ENCODE data around the gene FKBP4. TPM values are rescaled to one million over a fixed set of nuclear protein-coding genes. Genes with fewer than 3 reads are reported as not detected.

The FKBP4 gene
- total and polyA plus RNA-seq, 2 experiments from 2014 or later = 112 to 124 TPM

DNA sequence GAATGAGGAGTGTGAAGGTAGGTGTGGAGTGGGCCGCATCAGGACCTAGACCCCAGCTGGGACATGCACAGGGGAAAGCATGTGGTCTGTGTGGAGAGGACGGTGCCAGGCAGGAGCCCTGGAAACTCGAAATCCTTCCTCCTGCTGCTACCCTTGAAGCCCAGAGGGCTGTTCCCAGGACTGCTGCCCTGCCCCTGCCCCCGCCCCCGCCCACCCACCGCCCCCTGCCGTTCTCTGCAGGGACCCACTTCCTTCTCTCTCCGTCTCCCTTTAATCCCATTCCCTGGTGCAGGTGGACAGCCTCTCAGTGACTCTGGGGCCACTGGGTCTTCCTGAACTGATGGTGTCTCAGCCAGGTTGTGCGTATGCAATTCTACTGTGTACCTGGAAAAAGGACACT lies 25.7 kb downstream of the FKBP4 start:
- Histone ChIP-seq H3K36me3 (peaks cover 38% of the 10 kb centered on the region), H3K4me1 (ENCODE audit: low read depth) (no peaks in the 10 kb centered on the region), H3K4me3 (no peak overlapping the region), H3K9me3 (ENCODE audit: low read depth) (no peaks in the 10 kb centered on the region), H3K27ac (no peak overlapping the region), H3K27me3 (no peaks in the 10 kb centered on the region)
- no peak for DNase-seq (ENCODE audit: low read depth in 1 of 2, low spot score in 1 of 2)
- TF ChIP-seq, protein P1, sequence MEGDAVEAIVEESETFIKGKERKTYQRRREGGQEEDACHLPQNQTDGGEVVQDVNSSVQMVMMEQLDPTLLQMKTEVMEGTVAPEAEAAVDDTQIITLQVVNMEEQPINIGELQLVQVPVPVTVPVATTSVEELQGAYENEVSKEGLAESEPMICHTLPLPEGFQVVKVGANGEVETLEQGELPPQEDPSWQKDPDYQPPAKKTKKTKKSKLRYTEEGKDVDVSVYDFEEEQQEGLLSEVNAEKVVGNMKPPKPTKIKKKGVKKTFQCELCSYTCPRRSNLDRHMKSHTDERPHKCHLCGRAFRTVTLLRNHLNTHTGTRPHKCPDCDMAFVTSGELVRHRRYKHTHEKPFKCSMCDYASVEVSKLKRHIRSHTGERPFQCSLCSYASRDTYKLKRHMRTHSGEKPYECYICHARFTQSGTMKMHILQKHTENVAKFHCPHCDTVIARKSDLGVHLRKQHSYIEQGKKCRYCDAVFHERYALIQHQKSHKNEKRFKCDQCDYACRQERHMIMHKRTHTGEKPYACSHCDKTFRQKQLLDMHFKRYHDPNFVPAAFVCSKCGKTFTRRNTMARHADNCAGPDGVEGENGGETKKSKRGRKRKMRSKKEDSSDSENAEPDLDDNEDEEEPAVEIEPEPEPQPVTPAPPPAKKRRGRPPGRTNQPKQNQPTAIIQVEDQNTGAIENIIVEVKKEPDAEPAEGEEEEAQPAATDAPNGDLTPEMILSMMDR (IDR thresholded peaks at IDR 0.05; ENCODE audit: low read depth, low read length) = no peak

DNA sequence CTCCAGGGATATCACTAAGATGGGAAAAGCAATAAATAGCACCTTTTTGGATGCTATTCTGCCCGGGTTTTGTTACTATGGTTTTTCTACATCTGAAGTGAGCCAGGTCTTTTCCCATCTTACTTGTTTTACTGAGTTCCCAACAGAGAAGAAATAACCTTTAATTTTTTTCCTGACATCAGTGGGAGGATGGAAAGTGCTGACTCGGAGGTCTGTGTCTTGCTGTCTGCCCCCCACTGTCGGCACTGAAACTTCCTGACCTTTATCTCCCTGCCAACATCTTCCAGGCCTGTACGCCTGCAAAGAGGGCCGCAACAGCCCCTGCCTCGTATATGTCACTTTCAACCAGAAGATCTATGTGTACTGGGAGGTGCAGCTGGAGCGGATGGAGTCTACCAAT lies 28.7 kb downstream of the FKBP4 start:
- TF ChIP-seq, protein P1 (IDR thresholded peaks at IDR 0.05; ENCODE audit: low read depth, low read length) = no peak
- H3K27me3 ChIP-seq = no peaks in the 10 kb centered on the region
- no peak overlapping the region for H3K4me3 ChIP-seq
- H3K4me1 ChIP-seq (ENCODE audit: low read depth) = no peaks in the 10 kb centered on the region
- H3K9me3 ChIP-seq (ENCODE audit: low read depth) = no peaks in the 10 kb centered on the region
- peaks cover 28% of the 10 kb centered on the region for H3K36me3 ChIP-seq
- H3K27ac ChIP-seq = no peak overlapping the region
- DNase-seq (ENCODE audit: low read depth in 1 of 2, low spot score in 1 of 2) = no peak

DNA sequence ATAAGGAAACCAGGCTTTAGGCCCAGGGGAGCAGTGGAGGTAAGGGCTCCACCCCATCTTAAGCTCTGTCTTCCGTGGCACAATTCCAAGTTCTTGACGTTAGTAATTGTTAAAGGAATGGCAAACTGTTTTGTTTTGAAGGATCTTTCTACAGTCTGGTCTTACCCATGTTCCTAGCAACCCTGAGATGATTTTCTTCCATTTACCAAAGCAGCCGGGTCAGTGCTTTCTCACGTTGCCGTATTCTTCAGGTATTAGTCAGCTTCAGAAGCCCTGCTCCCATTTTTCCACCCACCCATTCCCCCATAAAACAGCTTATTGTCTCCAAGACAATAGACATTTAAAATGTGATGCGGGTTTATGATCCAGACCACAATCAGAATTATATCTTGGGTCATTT lies 29.8 kb downstream of the FKBP4 start:
- TF ChIP-seq, protein P1 (IDR thresholded peaks at IDR 0.05; ENCODE audit: low read depth, low read length) = no peak
- Histone ChIP-seq H3K27ac (no peak overlapping the region), H3K27me3 (no peaks in the 10 kb centered on the region), H3K9me3 (ENCODE audit: low read depth) (no peaks in the 10 kb centered on the region), H3K4me1 (ENCODE audit: low read depth) (no peaks in the 10 kb centered on the region), H3K4me3 (no peak overlapping the region), H3K36me3 (peaks cover 28% of the 10 kb centered on the region)
- no peak for DNase-seq (ENCODE audit: low read depth in 1 of 2, low spot score in 1 of 2)

DNA sequence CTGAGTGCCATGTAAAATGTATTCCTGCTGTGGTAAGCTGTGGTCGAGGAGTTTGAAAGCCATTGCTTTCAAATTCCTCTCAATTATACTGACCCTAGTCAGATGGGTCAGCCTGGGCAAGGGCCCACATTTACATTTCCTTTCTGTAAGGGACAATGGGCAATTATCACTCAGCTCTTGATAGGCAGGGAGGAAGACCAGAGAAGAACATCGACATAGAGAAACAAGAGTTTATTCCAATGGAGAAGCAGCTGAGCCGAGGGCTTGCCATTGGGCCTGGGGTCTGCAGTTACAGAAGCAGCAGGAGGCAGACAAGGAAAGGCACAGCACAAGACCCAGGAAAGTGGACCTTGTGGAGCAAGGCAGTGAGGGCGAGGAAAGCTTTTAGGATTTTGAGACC lies 30.4 kb downstream of the FKBP4 start:
- DNase-seq (ENCODE audit: low read depth in 1 of 2, low spot score in 1 of 2) = no peak
- Histone ChIP-seq H3K9me3 (ENCODE audit: low read depth) (no peaks in the 10 kb centered on the region), H3K27ac (no peak overlapping the region), H3K27me3 (no peaks in the 10 kb centered on the region), H3K4me1 (ENCODE audit: low read depth) (no peaks in the 10 kb centered on the region), H3K36me3 (peaks cover 28% of the 10 kb centered on the region), H3K4me3 (no peak overlapping the region)
- TF ChIP-seq, protein P1 (IDR thresholded peaks at IDR 0.05; ENCODE audit: low read depth, low read length) = no peak

DNA sequence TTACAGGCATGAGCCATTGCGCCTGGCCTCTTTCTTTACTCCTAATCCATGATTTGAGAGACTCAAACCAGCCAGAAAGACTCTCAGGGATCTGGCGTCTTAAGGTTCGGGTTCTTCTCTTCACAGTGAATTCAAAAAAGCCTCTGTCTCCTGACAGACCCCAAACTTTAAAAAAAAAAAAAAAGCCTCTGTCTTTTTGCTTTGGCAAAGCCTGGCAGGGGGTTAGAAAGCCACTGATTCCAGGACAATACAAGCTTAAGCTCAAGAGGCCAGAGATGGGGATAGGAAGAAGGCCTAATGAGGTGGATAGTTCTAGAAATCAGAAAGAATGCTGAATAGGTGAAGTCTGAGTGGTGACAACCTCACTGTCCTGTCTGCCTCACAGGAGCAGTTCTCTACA lies 31.3 kb downstream of the FKBP4 start:
- no peak overlapping the region for H3K27ac ChIP-seq
- H3K4me1 ChIP-seq (ENCODE audit: low read depth) = no peaks in the 10 kb centered on the region
- TF ChIP-seq, protein P1 (IDR thresholded peaks at IDR 0.05; ENCODE audit: low read depth, low read length) = no peak
- DNase-seq (ENCODE audit: low read depth in 1 of 2, low spot score in 1 of 2) = no peak
- no peaks in the 10 kb centered on the region for H3K9me3 ChIP-seq (ENCODE audit: low read depth)
- peaks cover 28% of the 10 kb centered on the region for H3K36me3 ChIP-seq
- no peaks in the 10 kb centered on the region for H3K27me3 ChIP-seq
- no peak overlapping the region for H3K4me3 ChIP-seq

Data from cardiac muscle cell (in vitro differentiated cells and primary cell).